ENCODE data around the gene RGS19. TPM values are rescaled to one million over a fixed set of nuclear protein-coding genes. Genes with fewer than 3 reads are reported as not detected.

Gene RGS19
- polyA plus RNA-seq, 4 donors = 3.9 to 9.1 (median 6.9) TPM

DNA sequence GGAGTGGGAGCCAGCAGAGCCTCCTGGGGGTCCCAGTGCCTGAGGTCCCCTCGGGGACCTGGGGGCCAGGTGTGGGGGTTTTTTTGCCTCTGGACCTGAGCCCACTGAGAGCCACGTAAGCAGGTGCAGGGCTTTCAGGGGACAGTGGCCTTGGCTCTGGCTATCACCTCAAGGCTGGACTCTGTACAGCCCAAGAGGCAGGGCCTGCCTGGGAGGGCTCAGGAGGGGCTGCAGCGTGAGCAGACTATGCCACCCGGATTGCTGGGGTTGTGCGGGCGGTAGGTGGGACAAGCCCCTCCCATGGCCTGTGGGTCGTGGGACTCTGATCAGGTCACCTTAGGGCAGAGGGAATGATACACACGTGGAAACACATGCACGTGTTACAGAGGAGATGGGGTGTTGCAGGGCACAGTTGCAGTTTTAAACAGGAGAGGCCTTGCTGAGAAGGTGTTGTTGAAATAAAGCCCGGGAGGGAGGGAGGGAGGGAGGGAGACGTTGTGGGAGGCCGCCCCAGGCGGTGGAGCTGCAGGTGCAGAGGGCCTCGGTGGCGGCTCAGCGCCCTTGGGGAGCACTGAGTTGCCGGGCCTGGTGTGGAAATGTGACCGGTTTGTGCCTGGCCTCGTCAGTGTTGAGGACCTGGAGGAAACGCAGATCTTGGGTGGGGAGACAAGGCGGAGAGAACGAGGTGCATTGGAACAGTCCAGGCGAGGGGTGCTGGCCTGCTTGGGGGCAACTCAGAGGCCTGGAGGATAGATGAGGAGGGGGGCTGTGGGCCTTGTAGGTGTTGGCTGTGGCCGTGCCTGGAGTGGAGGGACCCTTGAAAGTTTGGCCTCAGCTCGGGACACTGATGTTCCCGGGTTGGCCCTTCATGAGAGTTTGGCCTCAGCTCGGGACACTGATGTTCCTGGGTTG is 14.0 kb downstream of the RGS19 start:
- no peak for DNase-seq (ENCODE audit: low read depth in 4 of 4, low spot score in 3 of 4)

- DNase-seq (ENCODE audit: low read depth in 4 of 4, low spot score in 3 of 4) = no peak
These were observed 15.1 kb downstream of the RGS19 start for GRCh38 chr20:64064145-64064698.

GRCh38 chr20:64063389-64064144 is 15.8 kb downstream of the RGS19 start:
- no peak for DNase-seq (ENCODE audit: low read depth in 4 of 4, low spot score in 3 of 4)

DNA sequence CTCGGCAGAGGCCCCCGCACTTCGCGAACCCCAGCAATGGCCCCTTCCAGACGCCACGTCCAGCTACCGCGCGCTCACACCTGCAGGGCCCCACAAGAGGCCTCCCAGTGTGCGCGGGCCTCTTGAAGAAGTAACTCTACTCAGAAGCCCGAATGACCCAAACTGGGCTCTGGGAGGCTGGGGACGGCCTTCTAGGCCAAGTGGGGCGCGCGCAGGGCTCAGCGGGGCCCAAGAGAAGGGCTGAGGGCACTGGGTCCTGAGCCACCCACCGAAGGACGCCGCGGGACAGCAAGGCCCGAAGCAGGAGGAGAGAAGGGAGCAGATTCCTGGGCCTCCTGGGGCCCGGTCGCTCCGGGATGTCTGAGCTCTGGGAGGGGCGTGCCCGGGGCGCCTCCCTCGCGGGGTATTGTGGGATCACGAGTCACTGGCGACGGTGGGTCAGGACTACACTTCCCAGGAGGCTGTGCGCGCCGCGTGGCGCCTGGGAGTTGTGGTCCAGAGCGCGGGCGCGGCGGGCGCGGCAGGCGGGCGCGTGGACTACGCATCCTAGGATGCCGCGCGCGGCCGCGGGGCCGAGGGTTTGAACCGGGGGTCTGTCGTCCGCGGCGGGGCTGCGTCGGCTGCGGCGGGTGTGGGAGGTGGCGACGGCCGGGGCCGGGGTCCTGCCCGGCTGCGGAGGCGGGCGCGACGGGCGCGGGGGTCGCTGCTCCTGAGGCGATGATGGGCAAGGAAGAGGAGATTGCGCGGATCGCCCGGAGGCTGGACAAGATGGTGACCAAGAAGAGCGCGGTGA is 16.5 kb downstream of the RGS19 start, which contains the start of gene TCEA2:
Gene TCEA2 (plus strand): TSS at position 603 of the 793 bp plus-strand sequence. CDS start 115 bp downstream, at position 718.
- DNase-seq (ENCODE audit: low read depth in 4 of 4, low spot score in 3 of 4) = peak; percentile 89 to 94 (median 91)

GRCh38 chr20:64062276-64062595 is 17.1 kb downstream of the RGS19 start:
- no peak for DNase-seq (ENCODE audit: low read depth in 4 of 4, low spot score in 3 of 4)

DNA sequence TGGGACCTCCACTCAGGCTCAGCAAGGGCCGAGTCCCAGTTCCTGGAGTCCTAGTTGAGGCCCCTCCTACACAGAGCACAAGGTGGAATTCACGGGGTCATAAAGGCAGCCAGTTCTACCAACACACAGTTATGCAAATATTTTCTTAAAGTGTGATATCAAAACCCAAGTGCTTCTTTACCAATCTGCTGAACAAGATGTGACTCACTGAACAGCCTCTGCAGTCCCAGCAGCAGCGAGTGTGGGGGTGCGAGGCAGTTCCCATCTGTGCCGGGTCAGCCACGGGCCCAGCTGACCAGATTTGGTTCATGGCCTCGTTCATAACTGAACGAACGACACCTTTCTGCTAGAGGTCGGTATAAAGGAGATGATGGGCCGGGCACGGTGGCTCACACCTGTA is 20.8 kb downstream of the RGS19 start:
- no peak for DNase-seq (ENCODE audit: low read depth in 4 of 4, low spot score in 3 of 4)

- peak in 1 of 4 donors; percentile 50 for DNase-seq (ENCODE audit: low read depth in 4 of 4, low spot score in 3 of 4)
These were observed 21.5 kb downstream of the RGS19 start for GRCh38 chr20:64057628-64058498.

DNA sequence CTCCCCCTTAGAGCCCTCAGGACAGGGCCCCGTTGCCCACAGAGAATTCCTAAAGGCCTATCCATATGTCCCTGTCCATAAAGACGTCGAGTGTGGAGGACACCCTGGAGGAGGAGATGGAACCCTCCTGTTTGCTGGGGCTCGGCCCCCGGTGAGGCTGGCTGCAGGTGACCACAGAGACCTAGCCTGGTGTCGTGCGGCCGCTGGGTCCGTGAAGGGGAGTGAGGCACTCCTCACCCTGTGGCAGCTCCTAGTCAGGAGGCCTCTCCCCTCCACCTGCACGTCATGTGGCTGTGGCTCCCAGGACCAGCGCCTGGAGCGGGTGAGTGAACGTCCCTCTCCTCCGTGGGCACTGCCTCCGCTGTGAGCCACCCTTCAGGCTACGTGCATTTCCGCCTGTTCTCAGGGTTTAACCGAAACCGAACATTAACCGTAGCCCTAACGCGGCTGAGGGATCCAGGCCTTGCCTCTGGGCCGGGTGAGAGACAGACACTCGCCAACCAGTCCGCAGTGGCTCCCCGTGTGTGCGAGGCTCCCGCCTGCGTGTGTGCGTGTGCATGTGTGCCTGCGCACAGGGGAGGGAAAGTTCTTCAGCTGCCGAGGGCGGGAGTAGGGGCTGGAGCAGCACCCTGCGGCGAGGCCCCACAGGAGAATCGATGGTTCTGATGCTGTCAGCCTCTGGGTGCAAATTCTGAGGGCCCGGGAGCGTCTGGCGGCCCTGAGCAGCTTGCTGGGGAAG is 22.3 kb downstream of the RGS19 start:
- DNase-seq (ENCODE audit: low read depth in 4 of 4, low spot score in 3 of 4) = no peak

- DNase-seq (ENCODE audit: low read depth in 4 of 4, low spot score in 3 of 4) = no peak
These were observed 22.8 kb downstream of the RGS19 start for GRCh38 chr20:64056639-64056888.

- no peak for DNase-seq (ENCODE audit: low read depth in 4 of 4, low spot score in 3 of 4)
These were observed 23.3 kb downstream of the RGS19 start for GRCh38 chr20:64055893-64056638.

- DNase-seq (ENCODE audit: low read depth in 4 of 4, low spot score in 3 of 4) = no peak
These were observed 23.9 kb downstream of the RGS19 start for GRCh38 chr20:64055396-64055892.

GRCh38 chr20:64053841-64054661 is 25.3 kb downstream of the RGS19 start:
- no peak for DNase-seq (ENCODE audit: low read depth in 4 of 4, low spot score in 3 of 4)

- DNase-seq (ENCODE audit: low read depth in 4 of 4, low spot score in 3 of 4) = no peak
These were observed 26.1 kb downstream of the RGS19 start for GRCh38 chr20:64052987-64053840.

DNA sequence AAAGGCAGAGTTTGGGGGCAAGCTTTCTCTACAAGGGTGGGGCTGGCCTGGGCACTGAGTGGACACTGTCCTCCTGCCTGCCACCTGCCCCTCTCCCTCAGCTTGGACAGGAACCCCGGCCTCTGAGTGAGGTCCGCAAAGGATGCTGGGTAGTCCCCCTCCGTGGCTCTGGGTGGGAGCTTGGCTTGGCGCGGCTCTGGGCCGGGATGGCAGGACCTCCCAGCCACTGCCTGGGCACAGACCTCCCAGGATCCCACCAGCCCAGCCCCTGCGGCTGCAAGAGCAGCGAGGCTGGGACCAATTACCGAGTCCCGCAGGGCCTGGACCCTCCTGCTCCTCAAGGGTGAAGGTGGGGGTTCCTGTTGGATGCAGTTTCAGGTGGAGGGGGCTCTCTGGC is 27.0 kb downstream of the RGS19 start:
- DNase-seq (ENCODE audit: low read depth in 4 of 4, low spot score in 3 of 4) = no peak

DNA sequence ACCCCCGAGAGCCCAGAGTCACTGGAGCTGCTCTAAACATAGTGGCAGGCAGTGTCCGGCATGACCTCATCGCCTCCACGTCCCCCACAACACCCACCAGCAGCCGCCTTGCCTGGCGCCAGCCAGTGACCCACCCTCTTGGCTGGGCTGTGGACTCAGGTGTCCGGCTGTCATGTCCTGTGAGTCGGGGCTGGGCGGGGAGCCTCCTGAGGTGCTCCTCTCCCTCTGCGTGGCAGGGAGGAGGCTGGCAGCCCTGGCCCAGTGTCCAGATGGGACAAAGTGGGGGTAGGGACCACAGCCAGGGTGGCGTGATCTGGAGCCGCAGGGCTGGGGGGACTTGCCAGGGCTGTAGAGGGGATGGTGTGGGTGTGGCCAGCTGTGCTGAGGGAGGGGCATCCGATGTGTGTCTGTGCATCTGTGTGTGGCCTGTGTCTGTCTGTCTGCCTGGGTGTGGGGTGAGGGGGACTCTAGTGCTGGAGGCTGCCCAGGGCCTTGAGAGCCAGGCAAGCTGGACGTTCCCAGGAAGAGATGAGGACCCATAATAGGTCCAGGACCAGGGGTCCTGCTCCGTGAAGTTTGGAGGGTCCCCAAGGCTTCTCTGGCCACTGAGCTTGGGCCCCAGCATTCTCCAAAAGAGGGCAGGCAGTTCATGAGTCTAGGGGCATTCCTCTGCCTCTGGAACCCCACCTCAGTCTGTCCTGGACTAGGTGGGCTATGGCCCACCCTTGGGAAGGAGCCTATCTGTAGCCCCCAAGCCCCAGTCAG is 27.6 kb downstream of the RGS19 start:
- DNase-seq (ENCODE audit: low read depth in 4 of 4, low spot score in 3 of 4) = no peak

DNA sequence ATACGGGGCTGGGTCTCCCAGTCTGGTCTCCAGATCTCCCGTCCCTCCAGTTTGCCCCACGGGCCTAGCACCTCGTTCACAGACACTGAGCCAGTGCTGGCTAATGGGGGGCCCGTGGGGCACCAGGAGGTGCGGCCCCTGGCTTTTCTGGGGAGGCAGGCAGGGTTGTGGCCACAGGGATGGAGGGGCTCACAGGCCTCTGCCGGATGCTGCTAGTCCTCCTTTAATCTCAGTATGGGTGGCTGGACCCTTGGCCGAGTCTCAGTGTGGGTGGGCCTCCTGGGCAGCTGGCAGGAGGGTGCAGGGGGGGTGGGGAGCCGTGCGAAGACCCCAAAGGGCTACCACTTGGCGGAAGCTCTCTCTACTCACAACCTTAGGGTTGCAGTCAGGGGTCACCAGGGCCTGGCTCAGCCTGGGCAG is 28.3 kb downstream of the RGS19 start:
- DNase-seq (ENCODE audit: low read depth in 4 of 4, low spot score in 3 of 4) = no peak
